ENCODE data around the gene PPP6R1. TPM values are rescaled to one million over a fixed set of nuclear protein-coding genes. Genes with fewer than 3 reads are reported as not detected.

The PPP6R1 gene
- total RNA-seq, 2 donors from 2014 or later: 74.8 to 79.9 TPM

- Histone ChIP-seq H3K9me3 (ENCODE audit: control insufficient read depth, low read length) (no peaks in the 10 kb centered on the region), H3K4me3 (ENCODE audit: low read length) (no peak overlapping the region), H3K9ac (ENCODE audit: extremely low read depth, low read length, poor library complexity, severe bottlenecking) (no peak overlapping the region), H3K27ac (ENCODE audit: low read depth, low read length) (no peak overlapping the region), H3K27me3 (ENCODE audit: control insufficient read depth, insufficient read depth, low read length, poor library complexity, severe bottlenecking) (no peaks in the 10 kb centered on the region), H3K4me1 (ENCODE audit: control insufficient read depth, insufficient read depth, low read length) (no peaks in the 10 kb centered on the region), H3K36me3 (ENCODE audit: control insufficient read depth, insufficient read depth, low read length) (peaks cover 41% of the 10 kb centered on the region)
- Mint-ChIP-seq H3K9me3 (no peaks in the 10 kb centered on the region), H3K27me3 (ENCODE audit: insufficient read depth) (no peaks in the 10 kb centered on the region), H3K4me3 (no peak overlapping the region), H3K4me1 (no peaks in the 10 kb centered on the region), H3K27ac (no peak overlapping the region), H3K36me3 (ENCODE audit: low read depth) (peaks cover 33% of the 10 kb centered on the region)
- TF ChIP-seq CTCF (conservative IDR thresholded peaks at IDR 0.05): no peak
- no peak for DNase-seq
- WGBS, 2 experiments (ENCODE audit: insufficient coverage in 1 of 2, insufficient read length in 1 of 2): 95 to 96% methylated on average over 10 to 12 of the region's 12 CpGs
Observed at GRCh38 chr19:55244004-55244680, 14.7 kb downstream of the PPP6R1 start.

GRCh38 chr19:55242517-55242916, 16.3 kb downstream of the PPP6R1 start:
- 93 to 100% methylated on average over 5 to 7 of the region's 7 CpGs for WGBS, 2 experiments (ENCODE audit: insufficient coverage in 1 of 2, insufficient read length in 1 of 2)
- no peak overlapping the region for H3K27ac Mint-ChIP-seq
- H3K9me3 Mint-ChIP-seq: no peaks in the 10 kb centered on the region

GRCh38 chr19:55241935-55242464, 16.8 kb downstream of the PPP6R1 start:
- Mint-ChIP-seq H3K27me3 (ENCODE audit: insufficient read depth) (no peaks in the 10 kb centered on the region), H3K27ac (no peak overlapping the region), H3K4me3 (no peak overlapping the region), H3K36me3 (ENCODE audit: low read depth) (peaks cover 53% of the 10 kb centered on the region), H3K9me3 (no peaks in the 10 kb centered on the region), H3K4me1 (no peaks in the 10 kb centered on the region)
- Histone ChIP-seq H3K4me1 (ENCODE audit: control insufficient read depth, insufficient read depth, low read length) (no peaks in the 10 kb centered on the region), H3K27ac (ENCODE audit: low read depth, low read length) (no peak overlapping the region), H3K27me3 (ENCODE audit: control insufficient read depth, insufficient read depth, low read length, poor library complexity, severe bottlenecking) (no peaks in the 10 kb centered on the region), H3K4me3 (ENCODE audit: low read length) (no peak overlapping the region), H3K9me3 (ENCODE audit: control insufficient read depth, low read length) (no peaks in the 10 kb centered on the region), H3K9ac (ENCODE audit: extremely low read depth, low read length, poor library complexity, severe bottlenecking) (no peak overlapping the region), H3K36me3 (ENCODE audit: control insufficient read depth, insufficient read depth, low read length) (peaks cover 52% of the 10 kb centered on the region)
- no peak for TF ChIP-seq CTCF (conservative IDR thresholded peaks at IDR 0.05)
- no peak for DNase-seq
- 93 to 94% methylated on average over 8 to 16 of the region's 16 CpGs for WGBS, 2 experiments (ENCODE audit: insufficient coverage in 1 of 2, insufficient read length in 1 of 2)

More at GRCh38 chr19:55242517-55242916, 16.3 kb downstream of the PPP6R1 start:
- DNase-seq: no peak
- TF ChIP-seq CTCF (conservative IDR thresholded peaks at IDR 0.05): no peak
- H3K27me3 ChIP-seq (ENCODE audit: control insufficient read depth, insufficient read depth, low read length, poor library complexity, severe bottlenecking): no peaks in the 10 kb centered on the region
- no peak overlapping the region for H3K27ac ChIP-seq (ENCODE audit: low read depth, low read length)
- no peaks in the 10 kb centered on the region for H3K9me3 ChIP-seq (ENCODE audit: control insufficient read depth, low read length)
- no peaks in the 10 kb centered on the region for H3K4me1 ChIP-seq (ENCODE audit: control insufficient read depth, insufficient read depth, low read length)
- Mint-ChIP-seq H3K27me3 (ENCODE audit: insufficient read depth) (no peaks in the 10 kb centered on the region), H3K4me3 (no peak overlapping the region), H3K4me1 (no peaks in the 10 kb centered on the region), H3K36me3 (ENCODE audit: low read depth) (peaks cover 48% of the 10 kb centered on the region)
- H3K4me3 ChIP-seq (ENCODE audit: low read length): no peak overlapping the region
- no peak overlapping the region for H3K9ac ChIP-seq (ENCODE audit: extremely low read depth, low read length, poor library complexity, severe bottlenecking)
- peaks cover 47% of the 10 kb centered on the region for H3K36me3 ChIP-seq (ENCODE audit: control insufficient read depth, insufficient read depth, low read length)
